GM18517 (cell line): ENCODE results near the gene RIMS1.

Experiments used
- ATAC-seq: cut with Tn5 transposase; IDR thresholded peaks from one replicate; pipeline ENCODE4 v1.9.1; 2021; ENCODE audit warnings: mild to moderate bottlenecking, moderate library complexity; ENCODE audit not compliant: unreplicated experiment

RIMS1 gene

DNA sequence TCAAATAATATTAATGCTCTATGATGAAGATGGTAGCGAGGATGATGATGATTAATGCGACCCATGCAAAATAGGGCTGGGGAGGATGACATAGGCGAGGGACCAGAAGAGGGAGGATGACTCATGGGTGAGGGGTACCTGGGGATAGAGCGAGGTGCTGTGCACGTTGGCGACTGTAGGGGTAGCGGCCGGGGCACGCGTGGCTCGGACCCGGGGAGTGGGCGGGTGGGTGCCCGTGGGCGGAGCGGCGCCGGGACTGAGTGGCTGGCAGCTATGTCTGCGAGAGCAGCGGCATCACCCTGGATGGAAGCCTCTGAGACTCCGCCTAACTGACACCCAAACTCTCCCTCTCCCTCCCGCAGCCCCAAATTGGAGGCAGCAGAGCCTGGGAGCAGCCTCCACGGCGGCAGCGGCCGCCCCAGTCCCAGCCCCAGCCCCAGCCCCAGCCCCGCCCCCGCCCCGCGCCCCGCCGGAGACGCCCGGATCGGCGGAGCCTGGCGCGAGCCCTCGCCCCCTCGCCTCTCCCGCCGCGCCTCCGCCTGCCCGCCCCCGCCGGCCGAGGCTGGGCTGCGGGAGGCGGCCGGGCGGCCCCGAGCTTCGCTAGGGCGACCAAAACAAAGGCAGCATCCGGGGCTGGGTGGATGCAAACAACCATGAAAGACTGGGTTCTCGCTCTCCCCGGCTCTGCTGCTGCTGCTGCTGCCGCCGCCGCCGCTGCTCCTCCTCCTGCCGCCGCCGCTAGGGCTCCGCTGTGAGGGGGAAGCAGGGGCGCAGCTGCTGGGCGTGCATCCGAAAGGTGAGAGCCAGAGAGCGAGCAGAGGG, at the start of gene RIMS1:
TSS of gene RIMS1 (plus strand) at position 367 of the 822 bp plus-strand sequence. CDS start 474 bp downstream, outside the sequence.
- ATAC-seq: peak; percentile 84

- ATAC-seq: no peak
Observed at GRCh38 chr6:71851214-71851613, 35.1 kb upstream of the RIMS1 start.

- no peak for ATAC-seq
Observed at GRCh38 chr6:71852948-71853347, 33.4 kb upstream of the RIMS1 start.

- no peak for ATAC-seq
Observed at GRCh38 chr6:71855406-71855805, 30.9 kb upstream of the RIMS1 start.

- ATAC-seq: no peak
Observed at GRCh38 chr6:71879016-71879415, 7.3 kb upstream of the RIMS1 start.

GRCh38 chr6:71887006-71887743, 825 bp downstream of the RIMS1 start:
- peak; percentile 16 for ATAC-seq

- ATAC-seq: no peak
Observed at GRCh38 chr6:71887744-71888230, 1.4 kb downstream of the RIMS1 start.

GRCh38 chr6:71888756-71889340, 2.5 kb downstream of the RIMS1 start:
- ATAC-seq: no peak

DNA sequence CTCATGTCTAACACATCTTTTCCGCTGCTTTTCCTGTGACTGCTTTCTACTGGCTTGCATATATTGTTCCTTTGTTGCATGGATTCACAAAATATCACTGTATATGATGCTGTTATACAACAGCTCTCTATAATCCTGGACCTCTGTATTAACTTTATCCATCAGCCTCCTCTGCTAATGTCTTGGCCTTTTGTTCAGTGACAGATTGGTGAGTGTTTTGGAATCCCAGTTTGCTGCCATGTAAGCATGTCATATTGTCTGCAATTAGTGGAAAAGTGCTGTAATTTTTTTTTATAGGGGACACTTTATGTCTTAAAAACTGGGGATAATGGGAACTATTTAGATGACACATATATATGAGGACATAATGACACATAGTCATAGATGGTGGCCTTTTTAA, 3.0 kb downstream of the RIMS1 start:
- ATAC-seq: no peak

GRCh38 chr6:71892641-71893040, 6.3 kb downstream of the RIMS1 start:
- ATAC-seq: no peak

DNA sequence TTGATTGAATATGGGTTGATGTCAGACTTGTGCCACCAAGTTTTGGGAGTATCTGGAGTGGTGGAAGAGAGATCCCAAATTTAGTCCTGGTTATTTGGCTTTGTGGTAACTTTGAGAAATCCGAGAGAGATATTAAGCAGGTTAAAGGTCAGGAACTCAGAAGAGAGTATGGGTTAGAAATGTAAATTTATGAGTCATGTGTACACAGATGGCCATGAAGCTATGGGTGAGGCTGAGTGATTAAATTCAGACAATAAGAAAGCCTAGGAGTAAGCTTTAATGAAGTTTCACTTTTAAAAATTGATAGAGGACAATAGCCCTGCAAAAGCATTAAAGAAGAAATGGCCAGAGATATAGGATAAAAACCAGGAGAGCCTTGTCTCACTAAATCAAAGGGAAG, 14.3 kb downstream of the RIMS1 start:
- peak; percentile 48 for ATAC-seq

- peak; percentile 92 for ATAC-seq
Observed at GRCh38 chr6:71902261-71902660, 15.9 kb downstream of the RIMS1 start.

- no peak for ATAC-seq
Observed at GRCh38 chr6:71906813-71907212, 20.5 kb downstream of the RIMS1 start.

GRCh38 chr6:71908162-71908765, 21.9 kb downstream of the RIMS1 start:
- peak; percentile 71 for ATAC-seq

GRCh38 chr6:71913444-71914234, 27.3 kb downstream of the RIMS1 start:
- no peak for ATAC-seq

DNA sequence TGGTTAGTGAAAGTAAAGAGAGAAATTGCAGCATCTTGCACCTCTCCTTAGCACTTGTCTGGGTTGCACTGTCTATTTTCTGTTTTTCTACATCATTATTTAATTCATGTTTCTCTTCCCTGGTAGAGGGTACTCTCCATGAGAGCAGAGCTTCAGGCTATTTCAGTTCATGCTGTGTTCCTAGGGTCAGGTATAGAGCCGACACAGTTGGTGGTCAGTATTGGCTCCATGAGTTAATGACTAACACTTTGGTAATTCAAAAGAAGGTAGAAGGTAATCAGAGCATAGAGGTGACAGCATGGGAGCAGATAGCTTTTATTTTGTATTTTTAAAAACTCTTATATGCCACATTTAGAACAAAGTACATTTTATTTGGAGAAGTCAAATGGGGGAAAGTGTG, 42.7 kb downstream of the RIMS1 start:
- ATAC-seq: no peak

- ATAC-seq: no peak
Observed at GRCh38 chr6:71933881-71934280, 47.5 kb downstream of the RIMS1 start.

DNA sequence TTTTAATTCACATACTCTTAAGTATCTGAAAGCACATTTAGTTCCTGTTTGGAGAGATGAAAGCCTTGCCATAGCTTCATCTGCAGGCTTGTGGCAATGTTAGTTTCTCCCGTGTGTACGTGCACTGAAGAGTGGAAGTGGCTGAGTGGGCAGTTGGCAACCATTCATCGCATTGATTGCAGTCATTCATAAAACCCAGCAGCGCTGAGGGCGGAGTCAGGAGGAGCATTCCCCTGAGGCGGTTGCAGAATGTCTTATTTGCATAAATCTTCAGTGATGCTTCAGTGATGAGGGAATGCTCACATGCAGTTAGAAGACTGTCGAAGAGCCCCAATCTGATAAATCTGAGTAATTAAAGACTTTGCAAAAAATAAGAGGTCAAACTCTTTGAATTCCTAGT, 79.1 kb downstream of the RIMS1 start:
- no peak for ATAC-seq

DNA sequence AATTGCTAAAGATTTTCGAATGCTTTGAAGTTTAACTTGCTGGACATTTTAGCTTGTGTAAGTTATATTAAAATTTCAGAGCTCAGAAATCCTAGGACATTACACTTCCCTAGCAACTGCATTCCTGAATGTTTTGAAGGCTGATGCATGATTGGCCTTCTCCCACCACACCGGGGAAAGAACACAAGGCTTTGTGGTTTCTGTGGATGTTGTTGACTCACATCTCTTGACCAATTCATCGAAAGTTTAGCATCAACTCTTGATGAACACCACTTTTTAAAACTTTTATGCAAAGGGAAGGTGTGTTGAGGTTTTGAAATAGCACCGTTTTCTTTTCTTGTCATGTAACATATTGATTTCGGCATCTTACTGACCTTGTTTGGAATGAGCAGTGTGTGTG, 81.1 kb downstream of the RIMS1 start:
- ATAC-seq: no peak

DNA sequence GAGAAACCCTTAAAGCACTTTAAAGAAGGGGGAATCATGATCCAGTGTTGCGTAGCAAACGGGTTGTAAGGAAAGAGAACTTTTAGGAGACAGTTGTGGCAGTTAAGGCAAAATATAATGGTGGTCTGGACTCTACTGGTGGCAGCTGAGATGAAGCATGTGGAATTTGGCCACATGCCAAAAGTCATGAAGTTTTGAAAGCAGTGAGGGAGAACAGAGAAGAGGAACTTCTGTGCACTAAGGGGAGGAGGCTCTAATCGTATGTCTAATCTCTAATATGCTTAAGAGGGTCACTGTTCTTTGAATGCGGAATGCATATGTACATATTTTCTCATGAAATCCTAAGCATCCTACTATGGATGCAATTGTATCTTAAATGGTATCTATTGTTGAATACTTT, 91.5 kb downstream of the RIMS1 start:
- no peak for ATAC-seq
